Activated naive CD8-positive, alpha-beta T cell treated with anti-CD3 and anti-CD28 coated beads, Interleukin-2, amount 10 ng/mL, durations not matched to agents 7 days and 5 days (primary cell): ENCODE measurements around the gene TWNK. TPM values are rescaled to one million over a fixed set of nuclear protein-coding genes. Genes with fewer than 3 reads are reported as not detected.

ENCODE experiments used
- ATAC-seq: fragments of 150-1000 bp; cut with Tn5 transposase; one replicate; pipeline ENCODE4 v1.10.0; 2021; ENCODE audit warnings: low read depth, moderate library complexity
- POLR2A ChIA-PET: fragments of 350-600 bp; sonication (Branson Sonifier 250); formaldehyde crosslinking; loops from one replicate; lab custom pipeline; 2021; ENCODE audit warnings: antibody characterized with exemption; lab: Charles Lee
- DNase-seq: peaks from one replicate; pipeline ENCODE4 v3.0.0; 2021
- H3K27ac Mint-ChIP-seq: one replicate; pipeline ENCODE4 v1.8.0; 2022; ENCODE audit warnings: mild to moderate bottlenecking, mixed read lengths
- H3K27me3 Mint-ChIP-seq: one replicate; pipeline ENCODE4 v1.8.0; 2022; ENCODE audit warnings: mild to moderate bottlenecking, moderate library complexity, mixed read lengths
- H3K36me3 Mint-ChIP-seq: one replicate; pipeline ENCODE4 v1.8.0; 2021; ENCODE audit warnings: mild to moderate bottlenecking, mixed read lengths
- H3K4me1 Mint-ChIP-seq: one replicate; pipeline ENCODE4 v1.8.0; 2021; ENCODE audit warnings: mixed read lengths
- H3K4me3 Mint-ChIP-seq: one replicate; pipeline ENCODE4 v1.8.0; 2022; ENCODE audit warnings: mild to moderate bottlenecking, moderate library complexity, mixed read lengths
- H3K9me3 Mint-ChIP-seq: one replicate; pipeline ENCODE4 v1.8.0; 2021; ENCODE audit warnings: mixed read lengths
- total RNA-seq, 2 experiments: library from RNA; stranded (reverse); gene quantifications; one replicate each; pipeline ENCODE4 v1.2.3, GENCODE V29; 2021

The TWNK gene
- total RNA-seq, 2 experiments from 2014 or later = 10.8 to 11.0 TPM

DNA sequence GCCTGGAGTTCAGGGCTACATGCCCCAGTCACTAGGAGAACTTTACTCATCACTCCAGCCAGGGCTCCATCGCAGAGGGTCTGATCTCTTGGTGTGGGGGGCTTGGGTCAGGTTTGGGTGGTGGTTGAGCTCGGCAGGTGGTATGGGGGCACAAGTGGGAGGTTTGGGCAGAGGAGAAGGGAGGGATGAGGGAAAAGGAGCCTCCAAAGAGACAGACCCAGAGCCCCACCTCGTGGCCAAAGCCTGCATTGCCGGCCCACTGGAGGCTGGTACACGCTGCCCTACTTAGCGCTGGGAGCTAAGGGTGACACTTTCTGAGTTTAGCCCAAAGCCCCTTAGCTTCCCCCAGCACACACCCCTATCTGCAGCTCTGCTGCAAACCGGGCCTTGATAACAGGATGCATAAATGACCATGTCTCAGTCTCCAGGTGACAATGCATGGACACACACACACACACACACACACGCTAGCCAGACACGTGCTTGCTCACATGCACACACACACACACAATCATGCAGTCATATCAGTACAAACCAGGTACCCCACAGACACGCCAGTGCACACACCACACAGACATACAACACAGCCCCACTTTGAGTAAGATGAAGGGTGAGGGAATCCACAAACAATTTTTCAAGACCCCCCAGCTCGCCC is 27.0 kb downstream of the TWNK start:
- Mint-ChIP-seq H3K9me3 (no peaks in the 10 kb centered on the region), H3K27me3 (peaks cover 31% of the 10 kb centered on the region), H3K36me3 (no peaks in the 10 kb centered on the region), H3K4me1 (peaks cover 13% of the 10 kb centered on the region), H3K4me3 (no peak overlapping the region), H3K27ac (no peak overlapping the region)
- POLR2A ChIA-PET = interaction anchor here (1.0 to 3.4 kb wide), 3 partner anchors 12 to 18 kb away, joined by 3 to 15 read pairs (median 4); no protein-coding TSS in a partner anchor
- DNase-seq (peak; percentile 84), ATAC-seq (no peak)

DNA sequence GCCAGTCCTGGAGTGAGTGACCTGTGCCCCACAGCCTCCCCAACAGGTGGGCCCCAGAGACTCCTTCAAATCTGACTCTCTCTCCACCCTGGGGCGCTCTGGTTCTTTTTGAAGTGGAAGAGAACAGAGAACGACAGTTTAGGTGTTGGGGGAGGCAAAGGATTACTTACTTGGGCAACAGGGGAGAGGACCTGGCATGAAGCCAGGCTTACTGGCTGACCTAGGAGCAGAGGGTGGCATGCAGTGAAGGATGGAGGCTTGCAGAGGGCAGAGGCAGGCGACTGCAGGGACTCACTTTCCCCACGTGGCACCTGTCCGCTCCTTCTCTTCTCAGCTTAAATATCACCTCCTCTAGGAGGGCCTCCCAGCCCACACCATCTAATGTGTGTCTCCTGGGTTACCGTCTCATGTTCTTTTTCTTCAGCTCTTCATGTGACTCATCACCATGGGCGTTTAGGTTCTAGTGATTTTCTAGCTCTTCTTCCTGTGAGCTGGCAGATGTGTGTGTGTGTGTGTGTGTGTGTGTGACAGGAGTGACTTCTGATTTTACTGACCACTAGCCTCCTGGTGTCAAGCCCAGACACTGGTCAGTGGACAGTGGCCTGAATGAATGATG is 27.7 kb downstream of the TWNK start:
- POLR2A ChIA-PET = interaction anchor here (0.9 to 3.4 kb wide), 4 partner anchors 11 to 17 kb away, joined by 3 to 15 read pairs (median 4); partner anchors contain the start of genes PDZD7 and SFXN3

DNA sequence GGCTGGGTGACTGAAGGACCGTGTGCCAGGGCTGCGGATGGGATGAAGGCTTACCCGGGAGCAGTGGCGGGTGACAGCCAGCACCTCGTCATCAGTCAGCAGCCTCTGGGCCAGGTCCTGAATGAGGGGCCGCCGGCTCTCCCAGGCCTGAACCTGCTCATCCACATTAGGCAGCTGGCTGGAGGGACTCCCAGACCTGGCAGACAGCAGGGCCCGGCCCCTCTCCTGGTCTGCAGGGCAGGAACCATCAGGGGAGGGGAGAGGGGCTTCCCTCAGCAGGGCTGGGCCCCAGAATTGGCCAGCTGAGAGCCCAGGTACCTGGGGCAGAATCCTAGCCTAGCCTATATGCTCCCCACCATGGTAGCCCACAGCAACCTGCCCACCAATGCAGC is 28.2 kb downstream of the TWNK start:
- no peak for DNase-seq
- Mint-ChIP-seq H3K4me1 (peaks cover 14% of the 10 kb centered on the region), H3K4me3 (no peak overlapping the region), H3K27me3 (peaks cover 37% of the 10 kb centered on the region), H3K9me3 (no peaks in the 10 kb centered on the region), H3K36me3 (no peaks in the 10 kb centered on the region), H3K27ac (no peak overlapping the region)
- POLR2A ChIA-PET = interaction anchor here (0.9 to 3.4 kb wide), 2 partner anchors 15 to 18 kb away, joined by 3 to 15 read pairs; partner anchors contain the start of genes PDZD7 and SFXN3
- ATAC-seq = no peak

More for the DNA sequence above, 27.7 kb downstream of the TWNK start:
- no peak for DNase-seq
- H3K9me3 Mint-ChIP-seq = no peaks in the 10 kb centered on the region
- H3K27ac Mint-ChIP-seq = no peak overlapping the region
- no peak overlapping the region for H3K4me3 Mint-ChIP-seq
- no peak for ATAC-seq
- peaks cover 37% of the 10 kb centered on the region for H3K27me3 Mint-ChIP-seq
- H3K36me3 Mint-ChIP-seq = no peaks in the 10 kb centered on the region
- peaks cover 14% of the 10 kb centered on the region for H3K4me1 Mint-ChIP-seq

DNA sequence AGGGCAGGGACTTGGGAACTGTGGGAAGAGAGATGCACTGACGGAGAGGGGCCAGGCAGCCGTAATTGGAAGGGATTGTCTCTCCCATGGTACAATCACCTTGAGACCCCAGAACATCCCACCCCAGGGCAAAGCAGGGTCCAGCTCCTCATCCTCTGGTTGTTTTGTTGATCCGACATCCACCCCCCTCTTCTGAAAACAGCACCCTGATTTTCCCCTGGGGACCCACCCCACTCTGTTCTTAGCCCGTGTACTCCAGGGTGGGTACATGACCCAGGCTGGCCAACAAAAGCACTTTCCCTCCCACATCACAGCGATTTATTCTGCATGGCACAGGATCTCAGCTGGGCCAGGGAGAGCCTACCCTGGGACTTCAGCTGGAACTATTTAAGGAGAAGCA is 29.5 kb downstream of the TWNK start:
- Mint-ChIP-seq H3K27me3 (peaks cover 43% of the 10 kb centered on the region), H3K36me3 (no peaks in the 10 kb centered on the region), H3K4me1 (peaks cover 14% of the 10 kb centered on the region), H3K27ac (no peak overlapping the region), H3K9me3 (no peaks in the 10 kb centered on the region), H3K4me3 (no peak overlapping the region)
- ATAC-seq (no peak), DNase-seq (no peak)
- POLR2A ChIA-PET = interaction anchor here (1.0 to 3.4 kb wide), 2 partner anchors 14 to 19 kb away, joined by 3 to 15 read pairs; partner anchors contain the start of genes PDZD7 and SFXN3

DNA sequence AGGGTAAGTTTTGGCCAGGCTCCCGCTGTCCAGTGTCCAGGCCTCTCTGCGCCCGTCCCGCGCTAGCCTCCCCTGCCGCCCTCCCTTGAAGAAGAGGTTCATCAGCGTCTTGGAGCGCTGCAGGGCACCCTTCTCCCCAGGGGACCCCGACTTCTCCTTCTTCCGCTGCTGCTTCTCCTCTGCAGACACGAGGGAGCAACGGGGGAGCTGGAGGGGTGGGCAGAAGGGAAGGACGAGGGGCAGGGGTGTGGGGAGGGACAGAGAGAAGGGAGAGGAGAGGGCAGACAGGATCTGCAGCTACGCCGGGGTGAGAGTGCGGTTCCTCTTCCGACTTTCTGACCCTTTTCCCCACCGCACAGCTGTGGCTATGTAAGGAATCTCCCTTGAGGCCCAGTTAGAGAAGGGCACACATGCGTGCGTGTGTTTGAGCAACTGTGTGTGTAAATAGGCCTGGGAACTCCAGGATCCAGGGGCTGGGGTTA is 30.8 kb downstream of the TWNK start:
- Mint-ChIP-seq H3K9me3 (no peaks in the 10 kb centered on the region), H3K27ac (no peak overlapping the region), H3K36me3 (no peaks in the 10 kb centered on the region), H3K4me3 (no peak overlapping the region), H3K4me1 (peaks cover 12% of the 10 kb centered on the region), H3K27me3 (peaks cover 45% of the 10 kb centered on the region)
- DNase-seq (no peak), ATAC-seq (no peak)
- POLR2A ChIA-PET = interaction anchor here (1.9 kb wide), 1 partner anchor 20 kb away, joined by 6 read pairs; no protein-coding TSS in a partner anchor

DNA sequence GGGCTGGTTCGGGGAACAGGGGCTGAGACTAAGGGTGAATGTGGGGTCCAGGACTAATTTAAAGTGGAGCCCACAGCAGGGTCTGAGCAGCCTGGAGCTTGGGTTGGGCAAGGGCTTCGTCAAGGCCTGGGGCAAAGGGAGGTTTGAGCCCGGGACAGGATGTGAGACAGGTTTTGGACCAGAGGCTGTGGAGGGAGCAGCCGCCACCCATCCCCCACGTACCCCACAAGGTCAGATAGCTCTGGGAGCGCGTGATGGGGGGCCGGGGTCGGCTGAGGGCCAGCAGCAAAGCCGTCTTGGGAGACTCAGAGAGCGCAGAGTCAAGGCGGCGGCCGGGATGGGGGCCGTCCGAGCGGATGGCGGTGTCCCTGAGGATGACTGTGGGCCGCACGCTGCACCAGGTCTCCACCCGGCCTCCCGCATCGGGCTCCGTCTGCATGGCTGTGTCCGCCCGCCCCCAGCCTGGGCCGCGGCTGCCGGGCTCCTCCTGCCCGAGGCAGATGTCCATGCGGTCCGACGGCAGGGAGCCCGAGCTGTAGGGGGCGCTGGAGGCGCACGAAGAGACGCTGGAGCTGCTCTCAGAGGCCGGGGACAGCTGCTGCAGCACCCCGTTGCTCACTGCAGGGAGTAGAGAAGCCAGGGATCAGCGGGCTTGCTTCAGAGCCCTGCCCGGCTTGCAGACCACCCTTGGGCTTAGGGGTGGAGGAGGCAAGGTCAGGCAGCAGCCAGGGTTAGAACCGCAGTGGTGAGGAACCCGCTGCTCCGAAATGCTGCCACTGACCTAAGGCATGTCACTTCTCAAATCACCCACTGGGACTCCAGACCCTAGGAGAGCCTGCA is 31.5 kb downstream of the TWNK start:
- POLR2A ChIA-PET = interaction anchor here (0.6 to 1.9 kb wide), 2 partner anchors 16 to 20 kb away, joined by 4 to 6 read pairs; no protein-coding TSS in a partner anchor
- no peak overlapping the region for H3K27ac Mint-ChIP-seq
- peaks cover 45% of the 10 kb centered on the region for H3K27me3 Mint-ChIP-seq
- ATAC-seq (peak; percentile 89), DNase-seq (peak; percentile 85)
- no peak overlapping the region for H3K4me3 Mint-ChIP-seq
- no peaks in the 10 kb centered on the region for H3K9me3 Mint-ChIP-seq
- peaks cover 10% of the 10 kb centered on the region for H3K4me1 Mint-ChIP-seq
- no peaks in the 10 kb centered on the region for H3K36me3 Mint-ChIP-seq

DNA sequence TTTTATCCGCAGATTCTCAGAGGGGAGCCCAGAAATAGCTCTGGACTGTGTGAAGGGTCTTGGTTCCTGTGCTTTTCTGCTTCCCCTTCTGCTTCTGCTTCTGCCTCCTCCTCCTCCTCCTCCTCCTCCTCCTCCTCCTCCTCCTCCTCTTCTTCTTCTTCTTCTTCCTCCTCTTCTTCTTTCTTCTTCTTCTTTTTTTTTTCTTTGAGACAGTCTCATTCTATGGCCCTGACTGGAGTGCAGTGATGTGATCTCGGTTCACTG is 32.0 kb downstream of the TWNK start:
- Mint-ChIP-seq H3K4me3 (no peak overlapping the region), H3K36me3 (no peaks in the 10 kb centered on the region), H3K27ac (no peak overlapping the region), H3K9me3 (no peaks in the 10 kb centered on the region), H3K4me1 (peaks cover 8% of the 10 kb centered on the region), H3K27me3 (peaks cover 44% of the 10 kb centered on the region)
- no peak for ATAC-seq
- POLR2A ChIA-PET = interaction anchor here (0.6 kb wide), 1 partner anchor 15 kb away, joined by 4 read pairs; no protein-coding TSS in a partner anchor
- no peak for DNase-seq

DNA sequence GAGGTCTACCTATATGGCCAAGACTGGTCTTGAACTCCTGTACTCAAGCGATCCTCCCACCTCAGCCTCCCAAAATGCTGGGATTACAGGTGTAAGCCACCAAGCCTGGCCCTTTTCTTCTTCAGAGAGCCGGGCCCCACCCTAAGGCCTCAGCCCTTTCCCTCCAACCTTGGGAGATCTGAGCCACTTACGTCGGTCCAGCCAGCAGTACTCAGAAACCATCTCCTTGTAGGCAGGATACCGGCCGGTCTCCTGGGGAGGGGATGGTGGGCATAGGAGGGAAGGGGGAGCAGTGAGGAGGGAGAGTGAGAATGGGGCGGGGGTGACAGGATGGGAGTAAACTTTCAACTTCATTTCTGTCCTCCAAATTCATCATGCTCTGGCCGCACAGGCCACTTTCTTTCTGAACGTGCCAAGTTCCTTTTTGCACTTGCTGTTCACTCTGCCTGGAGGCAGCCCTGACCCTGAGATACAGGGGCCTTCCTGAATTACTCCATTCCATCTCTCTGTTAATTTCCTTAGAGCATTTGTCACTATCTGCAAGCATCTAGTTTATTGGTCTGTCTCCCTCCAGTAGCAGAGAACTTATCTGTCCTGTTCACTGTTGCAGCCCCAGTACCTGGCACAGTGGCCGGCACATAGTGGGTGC is 33.2 kb downstream of the TWNK start:
- Mint-ChIP-seq H3K4me1 (peaks cover 6% of the 10 kb centered on the region), H3K27ac (no peak overlapping the region), H3K36me3 (no peaks in the 10 kb centered on the region), H3K9me3 (no peaks in the 10 kb centered on the region), H3K27me3 (peaks cover 41% of the 10 kb centered on the region), H3K4me3 (no peak overlapping the region)
- no peak for DNase-seq
- ATAC-seq = no peak
- POLR2A ChIA-PET = no interaction called here

DNA sequence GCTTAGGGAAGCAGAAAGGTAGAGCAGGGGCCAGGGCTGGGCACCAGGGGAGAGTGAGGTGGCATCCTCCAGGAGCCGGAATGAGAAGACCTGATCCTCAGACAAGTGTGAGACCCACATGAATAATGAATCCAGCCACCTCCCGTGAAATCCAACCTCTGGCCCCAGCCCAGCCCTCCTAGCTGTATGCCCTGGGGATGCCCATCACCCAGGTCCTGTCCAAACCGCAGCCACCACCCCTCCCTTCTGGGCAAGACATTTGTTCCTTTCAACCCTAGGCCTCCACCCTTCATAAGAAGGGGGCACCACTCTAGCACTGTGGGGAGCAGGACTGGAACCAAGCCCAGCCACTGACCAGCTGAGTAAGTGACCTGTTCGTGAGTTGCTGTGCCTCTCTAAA is 33.9 kb downstream of the TWNK start:
- Mint-ChIP-seq H3K4me3 (no peak overlapping the region), H3K36me3 (no peaks in the 10 kb centered on the region), H3K4me1 (peaks cover 6% of the 10 kb centered on the region), H3K27me3 (peaks cover 36% of the 10 kb centered on the region), H3K27ac (no peak overlapping the region), H3K9me3 (no peaks in the 10 kb centered on the region)
- POLR2A ChIA-PET = no interaction called here
- DNase-seq (no peak), ATAC-seq (no peak)

DNA sequence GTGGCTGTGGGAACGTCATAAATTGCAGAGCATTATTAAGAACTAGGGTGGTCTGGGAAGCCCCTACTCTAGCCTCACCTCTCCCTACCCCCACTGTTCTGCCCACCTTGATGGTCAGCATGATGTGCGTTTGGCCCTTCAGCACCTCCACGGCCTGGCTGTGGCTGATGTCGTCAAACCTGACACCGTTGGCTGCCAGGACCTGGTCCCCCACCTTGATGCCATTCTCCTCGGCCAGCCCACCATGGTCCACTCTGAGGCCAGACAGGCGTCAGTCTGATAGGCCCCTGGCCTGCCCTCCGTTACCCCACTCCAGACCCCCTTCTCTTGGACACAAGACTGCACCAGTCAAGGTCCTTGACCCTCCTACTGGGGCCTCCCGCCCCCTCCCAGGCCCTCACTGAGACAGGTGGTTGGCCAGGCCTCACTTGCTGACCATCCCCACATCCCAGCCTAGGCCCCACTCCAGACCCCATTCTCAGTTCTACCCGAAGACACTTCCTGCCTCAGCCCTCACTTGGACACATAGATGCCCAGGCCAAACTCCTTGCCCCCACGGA is 34.4 kb downstream of the TWNK start:
- POLR2A ChIA-PET = no interaction called here
- peaks cover 6% of the 10 kb centered on the region for H3K4me1 Mint-ChIP-seq
- H3K4me3 Mint-ChIP-seq = no peak overlapping the region
- ATAC-seq (no peak), DNase-seq (no peak)
- H3K36me3 Mint-ChIP-seq = no peaks in the 10 kb centered on the region
- H3K9me3 Mint-ChIP-seq = no peaks in the 10 kb centered on the region
- H3K27ac Mint-ChIP-seq = no peak overlapping the region
- H3K27me3 Mint-ChIP-seq = peaks cover 31% of the 10 kb centered on the region

DNA sequence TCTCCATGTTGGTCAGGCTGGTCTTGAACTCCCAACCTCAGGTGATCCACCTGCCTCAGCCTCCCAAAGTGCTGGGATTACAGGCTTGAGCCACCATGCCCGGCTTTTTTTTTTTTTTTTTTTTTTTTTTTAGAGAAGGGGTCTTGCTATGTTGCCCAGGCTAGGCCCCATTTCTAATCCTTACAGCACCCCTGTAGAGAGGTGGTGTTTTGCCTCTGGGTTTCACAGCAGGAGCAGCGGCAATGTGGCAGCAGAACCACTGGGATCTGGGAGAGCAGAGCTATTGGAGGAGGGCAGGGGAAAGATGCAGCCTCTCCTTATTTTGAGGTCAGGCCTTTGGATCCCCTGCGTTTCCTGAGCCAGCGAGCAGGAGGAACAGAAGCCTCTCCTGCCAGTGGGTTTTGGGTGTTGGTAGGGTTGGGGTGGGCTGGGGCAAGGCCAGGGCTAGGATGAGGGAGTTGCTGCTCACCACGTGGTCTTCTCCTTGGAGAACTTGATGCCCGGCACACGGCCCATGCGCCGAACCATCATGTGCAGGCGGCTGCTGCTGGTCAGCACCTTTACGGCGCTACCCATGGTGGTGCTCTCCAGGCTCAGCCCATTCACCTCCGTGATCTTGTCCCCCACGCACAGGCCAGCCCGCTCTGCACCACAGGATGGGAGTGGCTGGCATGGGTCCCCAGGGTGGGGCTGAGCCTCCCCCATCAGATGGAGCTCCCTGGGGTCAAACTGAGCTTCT is 35.8 kb downstream of the TWNK start:
- ATAC-seq = no peak
- H3K4me3 Mint-ChIP-seq = no peak overlapping the region
- peaks cover 6% of the 10 kb centered on the region for H3K4me1 Mint-ChIP-seq
- H3K27me3 Mint-ChIP-seq = peaks cover 25% of the 10 kb centered on the region
- POLR2A ChIA-PET = interaction anchor here (0.7 kb wide), 1 partner anchor 8 kb away, joined by 4 read pairs; the partner anchor contains the start of genes PDZD7 and SFXN3
- no peaks in the 10 kb centered on the region for H3K36me3 Mint-ChIP-seq
- no peak for DNase-seq
- no peaks in the 10 kb centered on the region for H3K9me3 Mint-ChIP-seq
- H3K27ac Mint-ChIP-seq = no peak overlapping the region

DNA sequence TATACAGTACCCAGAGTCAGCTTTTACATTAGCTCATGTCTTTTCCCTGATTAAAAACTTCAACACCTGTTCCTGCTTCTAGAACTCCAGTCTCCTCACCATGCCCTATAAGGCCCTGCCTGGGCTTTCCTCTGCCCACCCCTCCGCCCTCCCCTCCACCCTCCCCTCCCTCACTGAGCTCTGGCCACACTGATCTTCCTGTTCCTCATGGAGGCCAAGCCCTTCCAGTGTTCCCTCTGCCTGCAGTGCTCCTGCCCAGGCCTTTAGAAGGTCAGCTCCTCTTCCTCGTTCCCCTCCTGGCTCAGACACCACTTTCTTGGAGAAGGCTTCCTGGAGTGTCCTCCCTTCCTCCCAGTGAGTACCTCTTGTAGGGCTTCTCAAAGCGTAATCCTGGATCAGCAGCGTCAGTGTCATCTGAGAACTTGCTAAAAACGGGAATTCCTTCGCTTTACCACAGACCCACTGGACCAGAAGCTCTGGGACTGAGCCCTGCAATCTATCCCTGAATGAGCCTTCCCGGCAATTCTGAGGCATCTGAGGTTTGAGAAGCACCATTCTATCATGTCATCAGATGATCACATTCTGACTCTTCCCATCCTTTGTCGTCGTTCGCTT is 39.9 kb downstream of the TWNK start:
- Mint-ChIP-seq H3K27ac (no peak overlapping the region), H3K4me1 (peaks cover 7% of the 10 kb centered on the region), H3K4me3 (no peak overlapping the region), H3K9me3 (no peaks in the 10 kb centered on the region), H3K27me3 (peaks cover 10% of the 10 kb centered on the region), H3K36me3 (no peaks in the 10 kb centered on the region)
- POLR2A ChIA-PET = no interaction called here
- ATAC-seq (no peak), DNase-seq (no peak)
